ENCODE results near the gene ZNF160.

DNA sequence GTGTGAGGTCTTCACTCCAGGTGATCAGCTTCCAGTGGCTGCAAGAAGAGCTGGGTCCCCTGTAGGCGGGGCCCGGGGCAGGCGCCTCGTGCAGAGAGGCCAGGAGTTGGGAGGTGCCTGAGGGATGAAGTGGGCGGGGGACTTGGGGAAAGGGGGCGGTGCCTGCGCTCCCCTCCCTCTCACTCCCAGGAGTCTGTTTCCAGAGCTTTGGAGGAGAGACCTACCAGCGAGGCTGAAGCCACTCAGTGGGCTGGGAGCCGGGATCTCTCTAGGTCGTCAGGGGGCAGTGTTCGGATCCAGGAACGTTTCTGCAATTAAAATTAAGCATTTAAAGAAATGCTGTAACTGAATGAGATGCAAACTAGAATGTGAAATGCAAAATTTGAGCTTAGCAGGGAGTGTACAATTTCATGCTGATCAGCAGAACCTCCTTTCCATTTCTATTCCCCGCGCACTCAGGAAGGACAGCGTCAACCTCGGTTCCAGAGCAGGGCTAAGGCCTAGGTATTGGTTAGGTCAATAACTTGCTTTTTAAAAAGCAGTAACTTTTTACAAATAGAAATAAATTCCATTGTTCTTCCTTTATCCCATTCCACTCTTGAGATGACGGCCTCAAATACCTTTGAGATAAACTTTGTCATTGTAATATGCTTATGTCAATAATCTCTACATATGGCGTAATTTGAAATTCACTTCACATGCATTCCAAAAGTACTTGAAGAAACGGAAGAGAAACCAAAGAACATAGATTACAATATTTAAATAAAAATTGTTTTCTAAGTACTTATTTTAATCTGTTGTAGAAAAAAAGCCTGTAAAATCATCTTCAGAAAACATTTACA, 11.6 kb downstream of the ZNF160 start:
- TF ChIP-seq, protein P1, sequence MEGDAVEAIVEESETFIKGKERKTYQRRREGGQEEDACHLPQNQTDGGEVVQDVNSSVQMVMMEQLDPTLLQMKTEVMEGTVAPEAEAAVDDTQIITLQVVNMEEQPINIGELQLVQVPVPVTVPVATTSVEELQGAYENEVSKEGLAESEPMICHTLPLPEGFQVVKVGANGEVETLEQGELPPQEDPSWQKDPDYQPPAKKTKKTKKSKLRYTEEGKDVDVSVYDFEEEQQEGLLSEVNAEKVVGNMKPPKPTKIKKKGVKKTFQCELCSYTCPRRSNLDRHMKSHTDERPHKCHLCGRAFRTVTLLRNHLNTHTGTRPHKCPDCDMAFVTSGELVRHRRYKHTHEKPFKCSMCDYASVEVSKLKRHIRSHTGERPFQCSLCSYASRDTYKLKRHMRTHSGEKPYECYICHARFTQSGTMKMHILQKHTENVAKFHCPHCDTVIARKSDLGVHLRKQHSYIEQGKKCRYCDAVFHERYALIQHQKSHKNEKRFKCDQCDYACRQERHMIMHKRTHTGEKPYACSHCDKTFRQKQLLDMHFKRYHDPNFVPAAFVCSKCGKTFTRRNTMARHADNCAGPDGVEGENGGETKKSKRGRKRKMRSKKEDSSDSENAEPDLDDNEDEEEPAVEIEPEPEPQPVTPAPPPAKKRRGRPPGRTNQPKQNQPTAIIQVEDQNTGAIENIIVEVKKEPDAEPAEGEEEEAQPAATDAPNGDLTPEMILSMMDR (IDR thresholded peaks at IDR 0.05; ENCODE audit: insufficient read depth, low read length, poor library complexity, severe bottlenecking): no peak
- TF ChIP-seq EZH2phosphoT487 (conservative IDR thresholded peaks at IDR 0.05; ENCODE audit: low read length): no peak

Data from SU-DHL-6 (cell line).